HG03378 (cell line): ENCODE results near the gene NCOA6.
"Not testable (repeated sequence)": the region's sequence is repeated elsewhere in the genome, so short reads cannot be mapped to it uniquely, and the experiment has no call there.

ENCODE experiments used
- ATAC-seq: cut with Tn5 transposase; IDR thresholded peaks from one replicate; pipeline ENCODE4 v1.9.1; 2021; ENCODE audit warnings: mild to moderate bottlenecking, moderate library complexity; ENCODE audit not compliant: unreplicated experiment

NCOA6 gene

DNA sequence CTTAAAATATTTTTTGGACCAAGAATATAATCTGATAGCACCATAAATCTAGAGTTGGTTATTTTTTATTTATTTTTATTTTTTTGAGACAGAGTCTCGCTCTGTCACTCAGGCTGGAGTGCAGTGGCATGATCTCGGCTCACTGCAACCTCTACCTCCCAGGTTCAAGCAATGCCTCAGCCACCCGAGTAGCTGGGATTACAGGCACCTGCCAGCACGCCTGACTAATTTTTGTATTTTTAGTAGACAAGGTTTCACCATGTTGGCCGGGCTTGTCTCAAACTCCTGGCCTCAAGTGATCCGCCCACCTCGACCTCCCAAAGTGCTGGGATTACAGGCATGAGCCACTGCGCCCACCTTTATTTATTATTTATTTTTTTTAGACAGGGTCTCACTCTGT lies 45.2 kb downstream of the NCOA6 start:
- not testable (repeated sequence) for ATAC-seq

- ATAC-seq, result no peak
Observed at GRCh38 chr20:34776177-34776576, 49.3 kb downstream of the NCOA6 start.

DNA sequence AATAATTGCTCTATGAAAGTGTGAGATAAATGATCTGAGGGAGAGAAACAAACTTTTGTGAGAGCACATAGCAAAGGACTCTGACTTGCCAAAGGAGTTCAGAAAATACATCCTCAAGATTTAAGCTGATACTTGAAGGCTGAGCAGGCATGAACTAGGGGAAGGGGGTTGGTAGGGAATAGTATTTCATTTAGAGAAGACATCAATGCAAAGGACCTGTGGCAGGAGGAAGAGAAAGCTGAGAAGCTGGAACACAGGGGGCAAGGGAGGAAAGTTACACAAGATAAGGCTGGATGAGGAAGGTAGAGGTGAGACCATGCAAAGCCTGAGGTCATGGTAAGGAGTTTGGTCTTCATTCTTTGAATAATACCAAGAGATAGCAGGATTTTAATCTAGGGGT lies 50.6 kb downstream of the NCOA6 start:
- no peak for ATAC-seq

DNA sequence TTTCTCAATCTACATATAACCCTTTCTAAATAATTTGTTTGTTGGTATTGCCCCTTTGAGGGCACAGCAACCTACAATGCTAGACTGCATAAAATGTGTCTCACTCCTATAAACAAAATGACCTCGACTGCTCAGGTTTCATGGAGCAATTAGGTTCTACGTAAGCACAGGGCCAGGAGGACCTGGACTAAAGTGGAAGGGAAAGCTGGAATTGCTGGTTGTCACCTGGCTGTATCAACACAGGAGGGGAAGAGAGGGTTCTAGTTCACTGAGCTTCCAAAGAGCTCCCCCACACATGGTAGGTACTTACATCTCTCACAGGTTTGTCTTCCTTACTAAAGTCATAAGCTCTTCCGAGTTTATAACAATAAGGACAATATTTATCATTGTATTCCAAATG lies 51.0 kb downstream of the NCOA6 start:
- no peak for ATAC-seq

DNA sequence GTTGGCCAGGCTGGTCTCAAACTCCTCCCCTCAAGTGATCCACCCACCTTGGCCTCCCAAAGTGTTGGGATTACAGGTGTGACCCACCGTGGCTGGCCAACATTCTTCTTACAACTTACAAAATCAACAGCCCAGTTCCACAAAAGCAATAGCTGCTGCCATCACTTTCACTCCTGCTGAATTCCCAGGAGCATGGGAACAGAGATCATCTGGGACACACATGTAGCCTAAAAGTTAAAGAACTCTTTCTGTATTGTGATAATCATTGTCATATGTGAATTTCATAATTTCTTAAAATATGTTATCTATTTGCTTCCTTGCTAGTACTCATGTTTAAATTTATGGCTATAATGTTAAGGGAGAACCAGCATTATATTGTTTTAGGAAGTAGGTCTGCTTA lies 51.7 kb downstream of the NCOA6 start:
- ATAC-seq, result no peak

DNA sequence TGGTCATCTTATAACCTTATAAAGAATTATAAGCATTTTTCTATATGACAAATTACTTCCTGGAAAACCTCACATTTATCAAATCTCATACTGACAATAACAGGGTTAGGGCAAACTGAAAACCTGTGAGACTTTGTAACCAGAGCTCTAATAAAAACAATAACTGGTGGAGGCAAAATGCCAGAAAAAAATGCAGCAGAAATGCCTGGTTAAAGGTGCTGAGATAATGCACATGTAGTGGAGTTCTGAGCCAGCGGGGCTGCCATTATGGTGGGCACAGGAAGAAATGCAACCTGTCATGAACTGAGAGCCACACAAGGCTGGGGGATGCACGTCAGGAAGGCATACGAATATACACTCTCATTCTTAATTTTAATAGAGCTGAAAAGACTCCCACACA lies 53.0 kb downstream of the NCOA6 start:
- no peak for ATAC-seq

GRCh38 chr20:34771680-34772081 lies 53.8 kb downstream of the NCOA6 start:
- ATAC-seq, result no peak

- ATAC-seq, result no peak
Observed at GRCh38 chr20:34768096-34768495, 57.4 kb downstream of the NCOA6 start.

GRCh38 chr20:34762031-34762555 lies 63.4 kb downstream of the NCOA6 start:
- no peak for ATAC-seq

DNA sequence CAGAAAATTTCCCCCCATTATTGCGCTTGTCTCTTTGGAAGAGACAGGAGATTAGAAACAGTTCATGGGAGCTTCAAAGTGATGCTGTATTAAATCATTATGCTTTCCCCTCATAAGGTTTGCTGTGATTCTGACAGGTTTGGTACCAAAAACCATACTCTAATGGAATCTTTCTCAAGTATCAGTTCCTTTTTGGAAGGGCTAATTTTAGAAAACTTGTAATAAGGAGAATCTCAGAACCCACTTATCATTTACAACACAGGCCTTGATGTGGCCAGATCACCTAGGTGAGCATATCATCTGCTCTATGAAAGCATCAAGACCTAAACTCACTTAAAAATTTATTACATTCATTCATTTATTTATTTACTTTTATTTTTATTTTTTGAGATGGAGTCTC lies 70.1 kb downstream of the NCOA6 start:
- no peak for ATAC-seq

DNA sequence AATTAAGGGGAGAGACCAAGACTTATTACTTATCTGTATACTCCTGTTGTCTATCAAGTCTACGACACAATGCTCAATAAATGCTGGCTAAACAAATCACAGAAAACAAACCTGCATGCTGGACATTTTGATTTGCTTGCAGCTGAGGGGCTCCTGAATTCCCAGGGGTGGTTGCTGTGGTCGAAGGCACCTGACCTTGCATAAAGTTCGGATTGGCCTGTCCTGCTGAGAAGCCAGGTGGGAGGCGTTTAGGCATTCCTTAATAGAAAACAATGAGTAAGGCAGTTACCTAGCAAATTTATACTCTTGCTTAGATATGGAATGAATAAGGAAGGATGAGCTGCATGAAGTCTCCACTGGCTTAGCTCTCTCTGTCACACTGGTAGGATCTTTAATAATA lies 70.8 kb downstream of the NCOA6 start:
- no peak for ATAC-seq

GRCh38 chr20:34753706-34754461 lies 71.6 kb downstream of the NCOA6 start:
- no peak for ATAC-seq

GRCh38 chr20:34751453-34751852 lies 74.0 kb downstream of the NCOA6 start:
- no peak for ATAC-seq

- ATAC-seq, result no peak
Observed at GRCh38 chr20:34750484-34750883, 75.0 kb downstream of the NCOA6 start.

GRCh38 chr20:34748709-34749108 lies 76.7 kb downstream of the NCOA6 start:
- no peak for ATAC-seq

GRCh38 chr20:34747479-34747878 lies 78.0 kb downstream of the NCOA6 start:
- ATAC-seq, result no peak

DNA sequence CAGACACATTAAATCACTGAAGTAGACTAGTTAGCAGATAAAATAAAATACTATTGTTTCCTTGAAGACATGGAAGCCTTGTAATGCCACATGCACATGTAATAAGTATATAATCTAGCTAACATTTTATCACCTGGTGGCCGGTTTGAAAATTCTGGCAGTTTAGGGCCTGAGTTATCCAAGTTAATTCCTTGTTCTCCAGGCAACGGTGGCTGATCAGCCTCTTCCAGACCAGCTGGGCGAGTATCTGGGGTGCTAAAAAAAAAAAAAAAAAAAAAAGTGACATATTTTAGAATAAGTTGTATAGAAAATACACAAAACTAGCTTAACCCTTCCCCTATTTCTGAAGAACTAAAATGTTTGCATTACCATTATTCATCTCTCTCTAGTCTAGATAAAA lies 78.8 kb downstream of the NCOA6 start:
- no peak for ATAC-seq

GRCh38 chr20:34744847-34745246 lies 80.6 kb downstream of the NCOA6 start:
- ATAC-seq, result no peak

GRCh38 chr20:34744340-34744739 lies 81.1 kb downstream of the NCOA6 start:
- no peak for ATAC-seq

DNA sequence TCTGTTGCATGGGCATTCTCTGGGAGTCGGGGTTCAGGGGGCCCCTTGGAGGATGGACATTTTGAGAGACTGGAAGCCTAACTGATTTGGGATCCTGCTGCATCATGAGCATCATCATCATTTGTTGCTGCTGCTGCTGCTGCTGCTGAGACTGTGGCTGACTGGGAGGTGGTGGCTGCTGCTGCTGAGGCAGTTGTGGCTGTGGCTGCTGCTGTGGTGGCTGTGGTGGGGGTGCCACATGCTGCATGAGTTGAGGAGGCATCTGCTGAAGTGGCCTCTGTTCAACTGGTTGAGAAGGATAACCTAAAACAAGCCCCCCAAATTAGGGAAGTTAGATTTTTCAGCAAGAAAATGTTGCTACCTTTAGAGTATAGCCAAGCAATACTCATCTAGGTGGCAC lies 82.4 kb downstream of the NCOA6 start:
- no peak for ATAC-seq

- no peak for ATAC-seq
Observed at GRCh38 chr20:34736106-34736735, 89.2 kb downstream of the NCOA6 start.

GRCh38 chr20:34732523-34732922 lies 92.9 kb downstream of the NCOA6 start:
- ATAC-seq, result no peak
